Osteoblast (primary cell): ENCODE measurements around the gene MLF2. TPM values are rescaled to one million over a fixed set of nuclear protein-coding genes. Genes with fewer than 3 reads are reported as not detected.
"Not testable (repeated sequence)": the region's sequence is repeated elsewhere in the genome, so short reads cannot be mapped to it uniquely, and the experiment has no call there.

Source experiments
- DNase-seq: peaks from one replicate; pipeline ENCODE4 v3.0.0; 2011; ENCODE audit warnings: low spot score, mixed read lengths; ENCODE audit not compliant: insufficient read length; ENCODE audit errors: missing footprints
- H2AFZ ChIP-seq: 2 replicates; pipeline ENCODE4 v1.6.0; 2011; ENCODE audit warnings: mild to moderate bottlenecking, low read length
- H3K27ac ChIP-seq: 2 replicates; pipeline ENCODE4 v1.5.1; 2011; ENCODE audit warnings: mild to moderate bottlenecking, low read depth, low read length, moderate library complexity
- H3K27me3 ChIP-seq: 2 replicates; pipeline ENCODE4 v1.6.0; 2012; ENCODE audit warnings: mild to moderate bottlenecking, control low read depth, inconsistent platforms, low read length, moderate library complexity; ENCODE audit not compliant: insufficient read depth
- H3K36me3 ChIP-seq: 2 replicates; pipeline ENCODE4 v1.5.1; 2011; ENCODE audit warnings: mild to moderate bottlenecking, low read length, control low read depth, moderate library complexity; ENCODE audit not compliant: insufficient read depth
- H3K4me1 ChIP-seq: 2 replicates; pipeline ENCODE4 v1.5.1; 2011; ENCODE audit warnings: mild to moderate bottlenecking, low read length, control low read depth, moderate library complexity; ENCODE audit not compliant: insufficient read depth
- H3K4me2 ChIP-seq: 2 replicates; pipeline ENCODE4 v1.6.0; 2011; ENCODE audit warnings: mild to moderate bottlenecking, low read length; ENCODE audit not compliant: insufficient read depth
- H3K4me3 ChIP-seq: fragments of 200-600 bp; sonication (generic); 3 replicates; pipeline ENCODE4 v1.5.1; 2012; ENCODE audit warnings: mild to moderate bottlenecking, low read length, inconsistent platforms; ENCODE audit not compliant: insufficient read depth
- H3K79me2 ChIP-seq: 2 replicates; pipeline ENCODE4 v1.6.0; 2012; ENCODE audit warnings: mild to moderate bottlenecking, low read length, control low read depth, inconsistent platforms; ENCODE audit not compliant: insufficient read depth
- H3K9me3 ChIP-seq: 2 replicates; pipeline ENCODE4 v1.5.1; 2011; ENCODE audit warnings: low read depth, low read length, control low read depth
- H4K20me1 ChIP-seq: 2 replicates; pipeline ENCODE4 v1.6.0; 2012; ENCODE audit warnings: mild to moderate bottlenecking, low read length, control low read depth; ENCODE audit not compliant: insufficient read depth
- total RNA-seq: library from RNA; depleted of rRNA; stranded (reverse); fragments of >200 nt; gene quantifications from 2 replicates; pipeline ENCODE4 v1.2.3, GENCODE V29; 2012
- TF ChIP-seq, protein P1 (sequence below): IDR thresholded peaks from 2 replicates; pipeline ENCODE4 v1.5.1; 2011; ENCODE audit warnings: mild to moderate bottlenecking, low read depth, low read length, moderate library complexity; ENCODE audit errors: extremely low read depth

The MLF2 gene
- total RNA-seq, 1 donor, result 138 TPM

DNA sequence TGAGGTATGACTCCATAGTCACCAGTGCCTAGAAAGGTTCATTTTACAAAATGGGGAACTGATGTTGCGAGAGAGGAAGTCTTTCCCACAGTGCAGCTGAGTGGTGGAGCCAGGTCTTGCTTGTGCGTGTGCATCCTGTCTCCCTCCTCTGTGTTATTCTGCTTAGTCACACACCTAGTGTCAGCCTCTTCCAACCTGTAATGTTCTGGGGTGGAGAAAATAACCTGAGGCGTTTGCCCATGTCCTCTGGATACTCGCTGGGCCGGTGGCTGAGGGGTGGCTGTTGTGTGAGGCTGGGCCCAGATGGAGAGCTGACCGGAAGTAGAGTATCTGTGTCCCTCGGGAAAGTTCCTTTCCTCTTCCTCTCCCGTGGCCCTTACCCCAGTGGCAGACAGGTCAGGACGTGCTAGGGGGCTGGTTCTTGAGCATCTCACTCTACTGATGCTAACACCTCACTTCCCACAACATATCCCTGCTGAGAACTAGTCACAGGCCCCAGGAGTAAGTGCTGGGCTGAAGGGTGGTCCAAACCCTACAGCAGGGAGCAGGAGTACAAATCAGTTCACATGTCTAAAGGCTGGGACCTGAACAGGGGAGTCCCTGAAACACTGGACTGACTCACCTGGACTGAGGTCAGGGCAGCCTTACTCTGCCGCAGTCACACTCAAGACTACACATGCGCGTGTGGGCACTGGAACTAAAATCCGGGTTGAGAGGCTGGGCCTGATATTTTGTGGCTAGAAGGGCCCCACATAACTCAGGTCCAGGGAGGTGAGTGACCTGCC is 7.0 kb downstream of the MLF2 start:
- Histone ChIP-seq H3K4me1 (peaks cover 3% of the 10 kb centered on the region), H3K9me3 (no peaks in the 10 kb centered on the region), H3K79me2 (peaks cover 14% of the 10 kb centered on the region), H3K27ac (no peak overlapping the region), H3K4me2 (no peak overlapping the region), H2AFZ (no peak overlapping the region), H4K20me1 (peaks cover 24% of the 10 kb centered on the region), H3K36me3 (peaks cover 56% of the 10 kb centered on the region), H3K4me3 (no peak overlapping the region), H3K27me3 (no peaks in the 10 kb centered on the region)
- TF ChIP-seq, protein P1, sequence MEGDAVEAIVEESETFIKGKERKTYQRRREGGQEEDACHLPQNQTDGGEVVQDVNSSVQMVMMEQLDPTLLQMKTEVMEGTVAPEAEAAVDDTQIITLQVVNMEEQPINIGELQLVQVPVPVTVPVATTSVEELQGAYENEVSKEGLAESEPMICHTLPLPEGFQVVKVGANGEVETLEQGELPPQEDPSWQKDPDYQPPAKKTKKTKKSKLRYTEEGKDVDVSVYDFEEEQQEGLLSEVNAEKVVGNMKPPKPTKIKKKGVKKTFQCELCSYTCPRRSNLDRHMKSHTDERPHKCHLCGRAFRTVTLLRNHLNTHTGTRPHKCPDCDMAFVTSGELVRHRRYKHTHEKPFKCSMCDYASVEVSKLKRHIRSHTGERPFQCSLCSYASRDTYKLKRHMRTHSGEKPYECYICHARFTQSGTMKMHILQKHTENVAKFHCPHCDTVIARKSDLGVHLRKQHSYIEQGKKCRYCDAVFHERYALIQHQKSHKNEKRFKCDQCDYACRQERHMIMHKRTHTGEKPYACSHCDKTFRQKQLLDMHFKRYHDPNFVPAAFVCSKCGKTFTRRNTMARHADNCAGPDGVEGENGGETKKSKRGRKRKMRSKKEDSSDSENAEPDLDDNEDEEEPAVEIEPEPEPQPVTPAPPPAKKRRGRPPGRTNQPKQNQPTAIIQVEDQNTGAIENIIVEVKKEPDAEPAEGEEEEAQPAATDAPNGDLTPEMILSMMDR, result no peak
- DNase-seq, result no peak

DNA sequence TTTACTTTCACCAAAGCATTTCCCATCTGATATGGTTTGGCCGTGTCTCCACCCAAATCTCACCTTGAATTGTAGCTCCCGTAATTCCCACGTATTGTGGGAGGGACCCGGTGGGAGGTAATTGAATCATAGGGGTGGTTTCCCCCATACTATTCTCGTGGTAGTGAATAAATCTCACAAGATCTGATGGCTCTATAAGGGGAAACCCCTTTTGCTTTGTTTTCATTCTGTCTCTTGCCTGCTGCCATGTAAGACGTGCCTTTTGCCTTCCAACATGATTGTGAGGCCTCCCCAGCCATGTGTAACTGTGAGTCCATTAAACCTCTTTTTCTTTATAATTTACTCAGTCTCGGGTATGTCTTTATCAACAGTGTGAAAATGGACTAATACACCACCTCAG is 9.6 kb downstream of the MLF2 start:
- not testable (repeated sequence) for H3K4me1 ChIP-seq, H3K27ac ChIP-seq, H2AFZ ChIP-seq, H3K79me2 ChIP-seq, H3K4me3 ChIP-seq, H3K27me3 ChIP-seq, H3K4me2 ChIP-seq, DNase-seq, H4K20me1 ChIP-seq, H3K9me3 ChIP-seq
- peaks cover 30% of the 10 kb centered on the region for H3K36me3 ChIP-seq

DNA sequence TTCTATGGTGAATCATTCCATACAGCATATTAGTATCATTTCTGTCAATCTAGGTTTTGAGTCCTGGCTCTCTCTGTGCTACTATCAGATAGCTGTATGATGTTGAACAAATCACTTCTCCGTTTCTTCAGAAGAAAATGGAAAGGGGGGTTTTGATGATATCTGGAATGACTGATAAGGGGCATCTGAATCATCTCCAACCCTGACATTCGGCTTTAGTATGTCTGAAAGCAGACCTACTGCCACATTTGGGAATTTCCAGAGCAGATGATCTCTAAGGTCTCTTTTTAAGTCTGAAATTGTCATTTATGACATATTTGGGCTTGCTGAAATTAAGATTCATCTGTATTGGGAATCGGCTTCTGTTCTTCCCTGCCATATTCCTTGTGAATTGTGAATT is 10.1 kb downstream of the MLF2 start:
- no peaks in the 10 kb centered on the region for H3K4me1 ChIP-seq
- no peak overlapping the region for H3K4me3 ChIP-seq
- DNase-seq, result no peak
- H3K27ac ChIP-seq, result no peak overlapping the region
- H3K27me3 ChIP-seq, result no peaks in the 10 kb centered on the region
- peaks cover 26% of the 10 kb centered on the region for H3K36me3 ChIP-seq
- TF ChIP-seq, protein P1, result no peak
- no peaks in the 10 kb centered on the region for H3K79me2 ChIP-seq
- H4K20me1 ChIP-seq, result peaks cover under 1% of the 10 kb centered on the region
- no peaks in the 10 kb centered on the region for H3K9me3 ChIP-seq
- no peak overlapping the region for H3K4me2 ChIP-seq
- H2AFZ ChIP-seq, result no peak overlapping the region

DNA sequence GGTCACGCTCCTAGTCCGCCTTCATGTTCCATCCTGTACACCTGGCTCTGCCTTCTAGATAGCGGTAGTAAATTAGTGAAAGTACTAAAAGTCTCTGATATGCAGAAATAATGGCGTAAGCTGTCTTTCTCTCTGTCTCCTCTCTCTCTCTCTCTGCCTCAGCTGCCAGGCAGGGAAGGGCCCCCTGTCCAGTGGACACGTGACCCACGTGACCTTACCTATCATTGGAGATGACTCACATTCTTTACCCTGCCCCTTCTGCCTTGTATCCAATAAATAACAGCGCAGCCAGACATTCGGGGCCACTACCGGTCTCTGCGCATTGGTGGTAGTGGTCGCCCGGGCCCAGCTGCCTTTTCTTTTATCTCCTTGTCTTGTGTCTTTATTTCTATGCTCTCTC is 10.9 kb downstream of the MLF2 start:
- DNase-seq, H3K4me1 ChIP-seq, H3K4me3 ChIP-seq, H3K27me3 ChIP-seq, H3K9me3 ChIP-seq, H2AFZ ChIP-seq, H4K20me1 ChIP-seq, H3K4me2 ChIP-seq, H3K79me2 ChIP-seq, H3K27ac ChIP-seq: not testable (repeated sequence)
- peaks cover 18% of the 10 kb centered on the region for H3K36me3 ChIP-seq

DNA sequence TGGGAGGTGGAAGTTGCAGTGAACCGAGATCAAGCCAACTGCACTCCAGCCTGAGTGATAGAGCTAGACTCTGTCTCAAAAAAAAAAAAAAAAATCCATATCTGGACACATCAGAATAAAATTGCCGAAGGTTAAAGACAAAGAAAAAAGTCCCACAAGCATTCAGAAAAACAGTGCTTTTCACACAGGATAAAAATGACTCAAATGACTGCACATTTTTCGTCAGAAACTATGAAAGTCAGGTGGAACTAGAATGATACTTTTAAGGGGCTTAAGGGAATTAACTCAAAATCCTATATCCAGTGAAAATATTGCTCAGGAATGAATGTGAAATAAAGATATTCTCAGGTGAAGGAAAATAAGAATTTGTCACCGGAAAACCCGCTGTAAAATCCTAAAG is 16.2 kb downstream of the MLF2 start:
- no peak overlapping the region for H3K4me3 ChIP-seq
- no peak overlapping the region for H3K27ac ChIP-seq
- peaks cover 11% of the 10 kb centered on the region for H3K4me1 ChIP-seq
- H3K4me2 ChIP-seq, result no peak overlapping the region
- H3K79me2 ChIP-seq, result no peaks in the 10 kb centered on the region
- H4K20me1 ChIP-seq, result no peaks in the 10 kb centered on the region
- TF ChIP-seq, protein P1, result no peak
- peaks cover 16% of the 10 kb centered on the region for H3K36me3 ChIP-seq
- H2AFZ ChIP-seq, result no peak overlapping the region
- H3K27me3 ChIP-seq, result no peaks in the 10 kb centered on the region
- H3K9me3 ChIP-seq, result no peaks in the 10 kb centered on the region
- no peak for DNase-seq
